NB4 (cell line): Measurements from ENCODE around the gene NRIP1.

Source experiments
- DNase-seq: peaks from one replicate; pipeline ENCODE4 v3.0.0; 2010; ENCODE audit warnings: low read depth
- H3K4me3 ChIP-seq: one replicate; pipeline ENCODE4 v1.5.1; 2011; ENCODE audit warnings: mild to moderate bottlenecking, low read depth, low read length, moderate library complexity
- MYC ChIP-seq: IDR thresholded peaks from 2 replicates; pipeline ENCODE4 v1.6.1; 2011; ENCODE audit warnings: low read depth, low read length
- POLR2A ChIP-seq: IDR thresholded peaks from 2 replicates; pipeline ENCODE4 v1.6.1; 2011; ENCODE audit warnings: mild to moderate bottlenecking; ENCODE audit not compliant: insufficient read length; ENCODE audit errors: extremely low read depth
- TF ChIP-seq, protein P1 (sequence below): IDR thresholded peaks from 2 replicates; pipeline ENCODE4 v1.6.1; 2011; ENCODE audit warnings: low read depth, low read length
- TF ChIP-seq, protein P2 (sequence below): IDR thresholded peaks from one replicate; pipeline ENCODE4 v1.5.1; 2012; ENCODE audit warnings: low read depth, low read length

The NRIP1 gene

DNA sequence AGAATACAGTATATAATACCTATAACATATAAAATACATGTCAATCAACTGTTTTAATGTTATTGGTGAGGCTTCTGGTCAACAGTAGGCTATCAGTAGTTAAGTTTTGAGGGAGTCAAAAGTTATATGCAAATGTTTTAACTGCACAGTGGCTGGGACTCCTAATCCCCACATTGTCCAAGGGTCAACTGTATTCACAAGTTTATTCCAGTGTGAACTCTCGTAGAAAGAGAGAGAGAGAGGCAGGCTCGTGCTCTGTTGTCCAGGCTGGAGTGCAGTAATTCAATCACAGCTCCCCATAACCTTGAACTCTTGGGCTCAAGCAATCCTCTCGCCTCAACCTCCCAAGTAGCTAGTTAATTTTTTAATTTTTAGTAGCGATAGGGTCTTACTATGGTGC, 66.0 kb downstream of the NRIP1 start:
- DNase-seq, result no peak
- TF ChIP-seq MYC, result no peak
- TF ChIP-seq POLR2A, result no peak
- TF ChIP-seq, protein P1, sequence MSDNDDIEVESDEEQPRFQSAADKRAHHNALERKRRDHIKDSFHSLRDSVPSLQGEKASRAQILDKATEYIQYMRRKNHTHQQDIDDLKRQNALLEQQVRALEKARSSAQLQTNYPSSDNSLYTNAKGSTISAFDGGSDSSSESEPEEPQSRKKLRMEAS, result no peak
- TF ChIP-seq, protein P2, sequence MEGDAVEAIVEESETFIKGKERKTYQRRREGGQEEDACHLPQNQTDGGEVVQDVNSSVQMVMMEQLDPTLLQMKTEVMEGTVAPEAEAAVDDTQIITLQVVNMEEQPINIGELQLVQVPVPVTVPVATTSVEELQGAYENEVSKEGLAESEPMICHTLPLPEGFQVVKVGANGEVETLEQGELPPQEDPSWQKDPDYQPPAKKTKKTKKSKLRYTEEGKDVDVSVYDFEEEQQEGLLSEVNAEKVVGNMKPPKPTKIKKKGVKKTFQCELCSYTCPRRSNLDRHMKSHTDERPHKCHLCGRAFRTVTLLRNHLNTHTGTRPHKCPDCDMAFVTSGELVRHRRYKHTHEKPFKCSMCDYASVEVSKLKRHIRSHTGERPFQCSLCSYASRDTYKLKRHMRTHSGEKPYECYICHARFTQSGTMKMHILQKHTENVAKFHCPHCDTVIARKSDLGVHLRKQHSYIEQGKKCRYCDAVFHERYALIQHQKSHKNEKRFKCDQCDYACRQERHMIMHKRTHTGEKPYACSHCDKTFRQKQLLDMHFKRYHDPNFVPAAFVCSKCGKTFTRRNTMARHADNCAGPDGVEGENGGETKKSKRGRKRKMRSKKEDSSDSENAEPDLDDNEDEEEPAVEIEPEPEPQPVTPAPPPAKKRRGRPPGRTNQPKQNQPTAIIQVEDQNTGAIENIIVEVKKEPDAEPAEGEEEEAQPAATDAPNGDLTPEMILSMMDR, result no peak

DNA sequence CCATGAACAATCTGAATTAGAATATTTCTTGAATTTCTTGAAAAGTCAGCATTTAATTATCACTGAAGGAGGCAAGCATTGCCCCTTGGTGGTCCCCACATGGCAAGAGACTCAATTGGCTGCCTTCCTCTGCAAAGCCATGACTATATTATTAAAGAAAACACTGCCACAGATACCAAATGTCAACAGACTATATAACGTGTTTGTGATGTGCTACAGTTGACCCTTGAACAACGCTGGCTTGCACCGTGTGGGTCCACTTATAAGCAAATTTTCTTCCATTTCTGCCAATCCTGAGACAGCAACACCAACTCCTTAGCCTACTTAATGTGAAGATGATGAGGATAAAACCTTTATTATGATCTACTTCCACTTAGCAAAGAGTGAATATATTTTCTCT, 66.5 kb downstream of the NRIP1 start:
- no peak for TF ChIP-seq MYC
- TF ChIP-seq POLR2A, result no peak
- TF ChIP-seq, protein P2, result no peak
- TF ChIP-seq, protein P1, result no peak
- H3K4me3 ChIP-seq, result no peak overlapping the region
- no peak for DNase-seq

More for the DNA sequence above, 66.0 kb downstream of the NRIP1 start:
- H3K4me3 ChIP-seq, result no peak overlapping the region

DNA sequence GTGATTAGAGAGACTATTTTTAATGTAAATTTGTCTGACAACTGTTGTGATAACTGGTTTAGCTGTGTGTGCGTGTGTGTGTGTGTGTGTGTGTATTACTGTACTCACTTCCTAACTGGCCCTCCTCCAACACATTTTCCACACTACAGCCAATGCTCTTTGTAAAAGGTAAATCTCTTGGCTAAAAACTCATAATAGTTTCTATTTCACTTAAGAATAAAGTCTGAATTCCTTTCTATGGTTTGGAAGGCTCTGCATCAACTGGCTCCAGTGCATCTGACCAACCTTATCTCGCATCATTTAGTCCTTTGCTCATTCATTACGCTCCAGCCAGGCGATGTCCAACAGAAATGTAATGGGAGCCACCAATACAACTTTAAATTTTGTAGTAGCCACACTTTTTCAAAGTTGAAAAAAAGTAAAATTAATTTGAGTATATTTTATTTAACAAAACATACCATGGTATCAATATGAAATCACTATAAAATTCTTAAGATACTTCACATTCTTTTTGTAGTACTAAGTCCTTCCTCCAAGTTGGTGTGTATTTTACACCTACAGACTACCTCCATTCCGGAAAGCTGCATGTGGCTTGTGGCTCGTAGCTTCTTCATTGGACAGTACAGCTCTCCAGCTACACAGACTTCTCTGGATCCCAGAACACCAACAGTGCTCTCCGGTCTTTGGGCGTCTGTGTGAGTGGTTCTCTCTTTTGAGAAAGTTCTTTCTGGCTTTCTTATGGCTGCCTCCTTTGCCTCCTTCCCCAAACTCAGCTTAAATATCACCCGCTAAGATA, 68.9 kb downstream of the NRIP1 start:
- no peak overlapping the region for H3K4me3 ChIP-seq
- DNase-seq, result no peak
- TF ChIP-seq, protein P1, result no peak
- TF ChIP-seq MYC (no peak), POLR2A (no peak)
- TF ChIP-seq, protein P2, result no peak

DNA sequence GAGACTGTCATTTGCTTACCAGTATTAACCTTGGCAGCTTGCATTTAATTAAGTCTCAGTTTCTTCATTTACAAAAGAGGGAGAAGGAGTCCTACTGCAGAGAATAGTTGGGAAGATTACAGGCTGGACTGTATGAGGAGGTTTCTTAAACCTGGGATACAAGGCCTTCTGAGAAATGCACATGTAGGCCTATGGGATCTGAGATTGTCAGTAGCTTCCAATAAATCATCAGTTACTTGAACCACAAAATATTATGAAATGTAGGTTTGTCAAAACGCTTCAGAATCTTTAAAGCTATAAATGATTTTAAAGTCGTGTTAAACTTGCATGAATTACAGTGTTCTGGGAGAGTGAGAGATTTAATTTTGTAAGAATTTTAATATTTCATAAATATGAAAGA, 69.6 kb downstream of the NRIP1 start:
- DNase-seq, result no peak
- no peak overlapping the region for H3K4me3 ChIP-seq
- TF ChIP-seq, protein P2, result no peak
- TF ChIP-seq MYC, result no peak
- no peak for TF ChIP-seq POLR2A
- TF ChIP-seq, protein P1, result no peak

DNA sequence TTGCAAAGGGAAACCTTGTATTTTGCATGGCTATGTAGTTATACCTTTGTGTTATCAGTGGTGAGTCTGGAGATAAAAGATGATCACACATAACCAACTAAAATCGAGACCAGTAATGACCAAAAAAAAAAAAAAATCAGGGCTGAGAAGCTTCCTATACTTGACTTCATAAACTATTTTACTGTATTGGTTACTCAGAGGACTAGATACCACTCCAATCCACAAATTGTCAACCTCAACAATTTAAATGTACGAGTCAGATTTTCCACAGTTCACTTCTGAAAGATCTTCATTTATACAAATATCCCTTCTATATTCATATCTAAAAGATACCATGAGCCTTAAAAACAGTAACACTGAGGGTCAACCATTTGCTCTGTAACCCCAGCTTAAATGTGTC, 71.7 kb downstream of the NRIP1 start:
- DNase-seq, result no peak
- TF ChIP-seq, protein P2, result no peak
- no peak for TF ChIP-seq MYC
- TF ChIP-seq, protein P1, result no peak
- TF ChIP-seq POLR2A, result no peak

More for the DNA sequence above, 71.7 kb downstream of the NRIP1 start:
- H3K4me3 ChIP-seq, result no peak overlapping the region
